IMR-90 (cell line): Measurements from ENCODE around the gene NPAS1.

Experiments used
- CEBPB ChIP-seq: IDR thresholded peaks from 2 replicates; pipeline ENCODE4 v1.6.1; 2012; ENCODE audit warnings: low read depth, low read length, improper control_type of control experiment
- CTCF ChIP-seq: conservative IDR thresholded peaks from 2 replicates; pipeline ENCODE4 v1.5.1; 2012; ENCODE audit warnings: mild to moderate bottlenecking, low read depth, low read length, improper control_type of control experiment
- NFE2L2 ChIP-seq: fragments of 150-350 bp; IDR thresholded peaks from 2 replicates; pipeline ENCODE4 v1.6.1; 2016; ENCODE audit warnings: low read depth, mild to moderate bottlenecking, low read length
- POLR2A ChIP-seq: IDR thresholded peaks from 2 replicates; pipeline ENCODE4 v1.6.1; 2012; ENCODE audit warnings: mild to moderate bottlenecking, low read depth, low read length
- RAD21 ChIP-seq: IDR thresholded peaks from 2 replicates; pipeline ENCODE4 v1.6.1; 2012; ENCODE audit warnings: low read length, improper control_type of control experiment

DNA sequence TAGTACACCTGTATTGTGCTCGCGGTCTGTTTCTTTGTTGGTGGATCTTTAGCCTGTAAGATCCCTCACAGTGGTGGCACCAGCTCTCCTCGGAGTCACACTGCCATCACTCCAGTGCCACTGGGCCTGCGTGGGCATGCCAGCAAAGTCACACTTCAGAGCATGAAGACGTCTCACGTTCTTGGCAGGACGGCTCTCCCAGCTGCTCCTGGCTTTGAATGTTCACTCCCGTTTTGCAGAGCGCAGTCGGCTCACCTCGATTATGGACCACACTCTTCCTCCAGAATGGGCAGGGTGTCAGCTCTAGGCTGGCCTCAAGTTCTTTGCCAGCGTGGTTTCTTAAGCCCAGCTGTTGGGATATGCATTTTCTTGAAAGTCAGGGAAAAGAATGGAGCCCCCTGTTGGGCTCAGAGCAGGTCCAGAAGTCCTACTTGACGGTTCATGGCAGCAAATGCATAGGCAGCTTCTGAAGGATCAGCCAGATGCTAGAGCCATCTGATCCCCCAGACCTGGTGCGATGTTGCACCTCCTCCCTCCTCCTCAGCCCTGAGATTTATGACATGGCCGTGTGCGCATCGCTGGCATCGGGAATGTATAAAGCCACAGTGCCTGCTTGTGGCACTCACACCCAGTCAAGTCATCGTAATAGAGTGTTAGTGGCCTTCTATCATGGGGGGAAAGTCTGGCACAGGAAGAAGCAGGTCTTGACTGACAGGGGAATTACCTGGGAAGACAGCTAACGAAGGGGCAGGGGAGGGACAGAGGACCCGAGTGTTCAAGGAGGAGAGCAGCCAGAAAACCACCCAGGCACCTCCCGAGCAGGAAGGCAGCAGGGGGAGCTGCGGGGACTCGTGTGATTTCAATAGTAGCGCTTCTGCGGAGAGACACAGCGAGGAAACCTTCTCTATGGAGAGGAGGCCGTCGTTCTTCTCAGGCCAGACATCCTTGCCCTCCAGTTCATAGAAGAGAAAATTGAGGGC, 40.2 kb upstream of the NPAS1 start:
- no peak for TF ChIP-seq POLR2A
- TF ChIP-seq CTCF = no peak
- TF ChIP-seq CEBPB = no peak
- no peak for TF ChIP-seq RAD21
- TF ChIP-seq NFE2L2 = no peak
